ENCODE data around the gene TMTC4.

DNA sequence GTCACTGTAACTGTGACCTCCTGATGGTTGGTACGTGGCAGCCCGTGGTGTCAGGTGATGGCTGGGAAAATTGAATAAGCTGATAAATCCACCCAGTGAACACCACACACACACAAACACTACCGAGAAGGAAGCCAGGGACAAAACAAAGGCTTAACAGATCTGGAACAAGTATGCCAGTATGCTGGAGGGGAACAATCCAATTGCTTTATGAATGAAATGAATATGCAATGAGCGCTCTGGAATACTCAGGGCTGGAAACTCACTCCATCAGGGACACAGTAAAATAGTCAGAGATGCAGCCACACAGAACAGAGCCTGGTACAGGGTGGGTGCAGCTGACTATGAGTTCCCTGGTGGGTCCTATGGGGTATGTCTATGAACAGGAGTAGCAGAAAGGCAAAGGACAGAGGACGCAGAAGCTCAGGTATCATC, 16.7 kb downstream of the TMTC4 start:
- no peak for TF ChIP-seq POLR2A (IDR thresholded peaks at IDR 0.05)
- no peak for TF ChIP-seq POLR2AphosphoS5 (IDR thresholded peaks at IDR 0.05)

Measured in breast epithelium (tissue), 3 donors.